Right ventricle myocardium superior (tissue), 1 donor: ENCODE measurements around the gene LETMD1. TPM values are rescaled to one million over a fixed set of nuclear protein-coding genes. Genes with fewer than 3 reads are reported as not detected.
A peak's percentile ranks its signal among the peaks of the same experiment; 100 is the strongest.

Experiments
- ATAC-seq: fragments of 200-7000 bp; cut with Tn5 transposase; one replicate; pipeline ENCODE4 v1.9.1; 2020; ENCODE audit warnings: mild to moderate bottlenecking; ENCODE audit not compliant: poor library complexity
- DNase-seq: peaks from one replicate; pipeline ENCODE4 v3.0.0-alpha.2; 2020
- intact Hi-C: fragments of 100-400 bp; cut with DNase I; formaldehyde crosslinking; loops from one replicate; pipeline ENCODE4 v1.11.2; 2022
- total RNA-seq: library from RNA; stranded (reverse); fragmentation: NEBNext Ultra II Directional; extraction: Animal tissue kit (Norgen Biotek cat#: 25700); gene quantifications from one replicate; pipeline ENCODE4 v1.2.1, GENCODE V29; 2021
- donor health status: DM: no; HTN: yes; CAD: no; lungs with severe emphysema.

The LETMD1 gene
- total RNA-seq, 1 donor from 2014 or later = 19.7 TPM

GRCh38 chr12:51023625-51024382, 24.3 kb upstream of the LETMD1 start:
- ATAC-seq = no peak
- no peak for DNase-seq
- intact Hi-C loops = no loop called here

GRCh38 chr12:51025338-51025835, 22.7 kb upstream of the LETMD1 start:
- ATAC-seq (no peak), DNase-seq (no peak)
- intact Hi-C loops = no loop called here

GRCh38 chr12:51025836-51026638, 22.1 kb upstream of the LETMD1 start, which contains the start of gene SLC11A2:
Gene SLC11A2 (minus strand): TSS chr12:51026384. CDS start chr12:51010728, 15,656 bp downstream.
- DNase-seq (peak; percentile 98), ATAC-seq (peak; percentile 99)
- intact Hi-C loops = no loop called here

- intact Hi-C loops = no loop called here
- ATAC-seq (no peak), DNase-seq (no peak)
These were observed 20.7 kb upstream of the LETMD1 start for GRCh38 chr12:51027342-51027835.

- intact Hi-C loops = no loop called here
- ATAC-seq (no peak), DNase-seq (no peak)
These were observed 19.9 kb upstream of the LETMD1 start for GRCh38 chr12:51028126-51028812.

GRCh38 chr12:51028813-51029150, 19.3 kb upstream of the LETMD1 start:
- intact Hi-C loops = no loop called here
- no peak for DNase-seq
- ATAC-seq = no peak

- ATAC-seq (no peak), DNase-seq (no peak)
- intact Hi-C loops = no loop called here
These were observed 15.1 kb upstream of the LETMD1 start for GRCh38 chr12:51033048-51033447.

- DNase-seq (no peak), ATAC-seq (no peak)
- intact Hi-C loops = no loop called here
These were observed 14.6 kb upstream of the LETMD1 start for GRCh38 chr12:51033457-51034089.

GRCh38 chr12:51036279-51036678, 11.8 kb upstream of the LETMD1 start:
- intact Hi-C loops = no loop called here
- DNase-seq (no peak), ATAC-seq (no peak)

GRCh38 chr12:51048661-51049251, 629 bp downstream of the LETMD1 start:
- intact Hi-C loops = loop anchor here (2.0 kb wide), 1 partner anchor 292 kb away; no protein-coding TSS in a partner anchor
- no peak for DNase-seq
- no peak for ATAC-seq

GRCh38 chr12:51049525-51049924, 1.4 kb downstream of the LETMD1 start:
- intact Hi-C loops = loop anchor here (2.0 kb wide), 1 partner anchor 291 kb away; no protein-coding TSS in a partner anchor
- ATAC-seq (no peak), DNase-seq (no peak)

- DNase-seq = no peak
- intact Hi-C loops = no loop called here
- no peak for ATAC-seq
These were observed 3.7 kb downstream of the LETMD1 start for GRCh38 chr12:51051787-51052186.

GRCh38 chr12:51055060-51055459, 6.9 kb downstream of the LETMD1 start:
- intact Hi-C loops = no loop called here
- ATAC-seq (no peak), DNase-seq (no peak)

GRCh38 chr12:51056242-51056641, 8.1 kb downstream of the LETMD1 start:
- ATAC-seq = no peak
- intact Hi-C loops = no loop called here

GRCh38 chr12:51059086-51059485, 11.0 kb downstream of the LETMD1 start:
- DNase-seq (peak; percentile 16), ATAC-seq (no peak)
- intact Hi-C loops = no loop called here

More at GRCh38 chr12:51056242-51056641, 8.1 kb downstream of the LETMD1 start:
- DNase-seq = no peak

GRCh38 chr12:51062631-51063397, 14.7 kb downstream of the LETMD1 start:
- ATAC-seq (no peak), DNase-seq (peak; percentile 17)
- intact Hi-C loops = no loop called here

GRCh38 chr12:51065530-51065929, 17.4 kb downstream of the LETMD1 start:
- DNase-seq (no peak), ATAC-seq (no peak)
- intact Hi-C loops = no loop called here
